Measurements from ENCODE around the gene PATJ.
"Not testable (repeated sequence)": the region's sequence is repeated elsewhere in the genome, so short reads cannot be mapped to it uniquely, and the experiment has no call there.

The PATJ gene

DNA sequence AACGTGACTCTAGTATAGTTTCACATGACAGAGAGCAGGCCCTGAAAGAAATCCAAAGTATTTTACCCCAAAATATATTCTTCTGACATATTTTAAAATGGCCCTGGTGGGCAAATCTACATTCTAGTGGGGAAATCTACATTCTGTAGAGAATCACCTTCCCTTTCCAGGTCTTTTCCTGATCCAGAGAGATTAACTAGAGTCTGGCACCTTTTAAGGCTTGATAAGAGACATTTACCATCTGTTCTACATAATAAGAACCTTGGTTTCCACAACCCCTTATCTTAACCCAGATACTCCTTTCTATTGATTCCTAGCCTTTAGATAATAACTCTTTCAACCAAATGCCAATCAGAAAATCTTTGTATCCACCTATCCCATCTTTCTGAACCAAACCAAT is 435.3 kb downstream of the PATJ start:
- no peak for DNase-seq
- intact Hi-C loops (cut with DNase I) = loop anchor here (5.0 kb wide), 1 partner anchor 230 kb away; no protein-coding TSS in a partner anchor

DNA sequence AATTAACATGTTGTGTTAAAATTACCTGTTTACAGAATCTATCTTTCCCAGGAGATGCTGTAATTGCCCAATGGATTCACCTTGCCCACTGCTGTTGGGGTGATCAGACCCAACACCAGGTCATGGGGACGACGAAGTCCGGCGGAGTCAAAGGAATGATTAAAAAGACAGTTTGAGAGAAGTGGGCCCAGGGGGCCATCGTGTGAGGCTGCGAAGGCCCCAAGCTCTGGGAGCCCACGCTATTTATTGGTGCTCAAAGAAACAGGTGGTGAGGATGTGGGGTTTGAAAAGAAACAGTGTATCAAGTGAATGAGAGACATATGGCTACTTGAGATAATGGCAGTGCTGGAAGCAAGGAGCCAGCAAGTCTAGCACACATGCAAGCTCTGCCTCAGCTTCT is 436.1 kb downstream of the PATJ start:
- DNase-seq = no peak
- intact Hi-C loops (cut with DNase I) = loop anchor here (5.0 kb wide), 1 partner anchor 229 kb away; no protein-coding TSS in a partner anchor

DNA sequence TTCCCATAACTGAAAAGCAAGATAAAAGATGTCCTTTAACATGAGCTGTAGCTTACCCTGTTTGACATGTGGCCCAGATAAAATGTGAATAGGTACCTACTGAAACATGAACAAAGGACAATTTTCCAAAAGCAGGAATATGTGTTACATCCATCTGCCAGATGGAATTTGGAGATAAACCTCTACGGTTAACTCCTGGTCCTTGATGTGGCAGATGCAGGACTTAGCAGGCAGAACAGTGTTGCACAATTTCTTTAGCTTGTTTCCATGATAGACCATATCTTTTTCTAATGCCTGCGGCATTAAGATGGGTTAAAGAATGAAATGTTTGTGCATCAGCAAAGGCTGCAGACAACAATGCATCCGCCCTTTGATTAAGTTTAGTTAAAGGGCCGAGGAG is 437.8 kb downstream of the PATJ start:
- intact Hi-C loops (cut with DNase I); DNase-seq: not testable (repeated sequence)

DNA sequence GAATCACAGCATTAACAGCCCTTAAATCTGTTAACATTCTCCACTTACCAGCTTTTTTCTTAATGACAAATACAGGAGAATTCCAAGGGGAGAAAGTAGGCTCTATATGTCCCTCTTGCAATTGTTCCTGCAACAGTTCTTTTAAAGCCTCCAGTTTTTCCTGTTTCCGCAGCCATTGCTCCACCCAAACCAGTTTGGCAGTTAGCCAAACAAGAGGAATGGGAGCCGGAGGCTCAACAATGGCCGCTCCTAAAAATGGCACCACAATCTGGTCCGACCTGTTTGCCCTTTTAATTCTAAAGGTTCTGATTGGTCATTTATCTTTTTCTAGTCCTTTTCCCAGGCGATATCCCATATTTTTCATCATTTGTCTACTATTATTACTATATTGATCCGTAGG is 438.4 kb downstream of the PATJ start:
- intact Hi-C loops (cut with DNase I) = no loop called here
- no peak for DNase-seq

DNA sequence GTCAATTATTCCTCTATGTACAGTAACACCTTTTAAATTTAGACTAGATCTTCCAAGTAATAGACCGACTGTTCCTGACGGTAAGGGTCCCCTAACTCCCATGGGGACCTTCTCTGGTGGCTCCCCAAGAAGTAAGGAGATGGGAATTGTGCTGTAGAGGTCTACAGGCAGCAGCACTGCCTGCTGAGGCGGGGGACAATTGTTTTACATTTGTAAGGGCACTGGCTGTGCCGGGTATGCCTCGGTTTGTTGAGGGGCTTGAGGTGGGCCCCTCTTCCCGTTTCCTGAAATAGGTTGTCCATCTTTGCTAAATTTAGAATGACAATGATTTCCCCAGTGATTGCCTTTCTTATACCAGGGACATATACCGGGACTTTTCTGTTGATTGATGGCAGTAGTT is 439.3 kb downstream of the PATJ start:
- intact Hi-C loops (cut with DNase I) = no loop called here
- DNase-seq = no peak

DNA sequence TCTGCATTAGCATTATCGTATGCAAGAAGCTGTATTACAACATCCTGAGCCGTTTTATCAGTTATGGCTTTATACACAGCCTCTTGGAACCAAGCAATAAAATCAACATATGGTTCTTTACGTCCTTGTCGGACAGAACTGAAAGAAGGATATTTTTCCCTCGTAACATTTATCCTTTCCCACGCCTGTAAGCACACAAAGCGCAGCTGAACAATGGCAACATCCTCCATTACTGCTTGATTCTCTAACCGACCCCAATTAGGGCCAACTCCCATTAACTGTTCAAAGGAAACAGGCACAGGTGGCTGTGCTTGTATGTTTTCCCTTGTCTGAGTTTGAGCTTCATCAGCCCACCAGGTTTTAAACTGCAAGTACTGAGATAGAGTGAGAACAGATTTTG is 439.9 kb downstream of the PATJ start:
- intact Hi-C loops (cut with DNase I); DNase-seq: not testable (repeated sequence)

DNA sequence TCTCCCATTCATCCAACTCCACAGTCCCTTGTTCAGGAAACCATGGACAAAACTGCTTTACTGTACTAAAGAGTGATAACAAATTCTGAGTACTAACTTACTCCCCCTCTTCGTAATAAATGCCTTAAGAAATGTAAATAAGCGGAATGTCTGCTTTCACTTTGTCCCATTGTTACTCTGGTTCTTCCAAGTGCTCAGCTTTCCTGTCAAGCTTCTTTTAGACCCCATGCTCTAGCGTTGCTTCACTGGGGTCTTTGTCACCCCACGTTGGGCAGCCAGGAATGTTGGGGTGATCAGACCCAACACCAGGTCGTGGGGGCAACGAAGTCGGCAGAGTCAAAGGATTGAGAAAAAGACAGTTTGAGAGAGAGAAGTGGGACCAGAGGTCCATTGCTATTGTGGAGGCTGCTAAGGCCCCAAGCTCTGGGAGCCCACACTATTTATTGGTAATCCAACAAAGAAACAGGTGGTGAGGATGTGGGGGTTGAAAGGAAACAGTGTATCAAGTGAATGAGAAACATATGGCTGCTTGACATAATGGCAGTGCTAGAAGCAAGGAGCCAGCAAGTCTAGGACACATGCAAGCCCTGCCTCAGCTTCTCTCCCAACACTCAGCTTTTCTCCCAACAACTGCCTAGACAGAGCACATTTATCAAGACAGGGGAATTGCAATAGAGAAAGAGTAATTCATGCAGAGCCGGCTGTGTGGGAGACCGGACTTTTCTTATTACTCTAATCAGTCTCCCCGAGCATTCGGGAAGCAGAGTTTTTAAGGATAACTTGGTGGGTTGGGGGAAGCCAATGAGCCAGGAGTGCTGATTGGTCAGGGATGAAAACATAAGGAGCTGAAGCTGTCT is 441.1 kb downstream of the PATJ start:
- DNase-seq; intact Hi-C loops (cut with DNase I): not testable (repeated sequence)

DNA sequence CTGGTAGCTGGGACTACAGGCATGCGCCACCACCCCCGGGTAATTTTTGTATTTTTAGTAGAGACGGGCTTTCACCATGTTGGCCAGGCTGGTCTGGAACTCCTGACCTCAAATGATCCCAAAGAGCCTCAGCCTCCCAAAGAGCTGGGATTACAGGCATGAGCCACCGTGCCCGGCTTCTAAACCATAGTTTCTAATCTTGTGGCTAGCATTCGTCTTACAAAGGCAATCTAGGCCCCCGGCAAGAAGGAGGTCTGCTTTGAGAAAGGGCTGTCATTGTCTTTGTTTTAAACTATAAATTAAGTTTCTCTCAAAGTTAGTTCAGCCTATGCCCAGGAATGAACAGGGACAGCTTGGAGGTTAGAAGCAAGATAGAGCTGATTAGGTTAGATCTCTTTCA is 442.1 kb downstream of the PATJ start:
- intact Hi-C loops (cut with DNase I) = no loop called here
- DNase-seq = no peak

DNA sequence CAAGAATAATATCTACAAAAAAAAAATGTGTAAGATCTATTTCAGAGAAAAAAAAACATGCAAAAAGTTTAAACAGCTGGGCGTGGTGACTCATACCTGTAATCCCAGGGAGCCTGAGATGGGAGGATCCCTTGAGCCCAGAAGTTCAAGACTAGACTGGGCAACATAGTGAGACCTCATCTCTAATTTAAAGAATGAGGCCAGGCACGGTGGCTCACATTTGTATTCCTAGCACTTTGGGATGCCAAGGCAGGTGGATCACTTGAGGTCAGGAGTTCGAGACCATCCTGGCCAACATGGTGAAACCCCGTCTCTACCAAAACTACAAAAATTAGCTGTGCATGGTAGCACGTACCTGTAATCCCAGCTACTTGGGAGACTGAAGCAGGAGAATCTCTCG is 443.0 kb downstream of the PATJ start:
- intact Hi-C loops (cut with DNase I) = not testable (repeated sequence)

DNA sequence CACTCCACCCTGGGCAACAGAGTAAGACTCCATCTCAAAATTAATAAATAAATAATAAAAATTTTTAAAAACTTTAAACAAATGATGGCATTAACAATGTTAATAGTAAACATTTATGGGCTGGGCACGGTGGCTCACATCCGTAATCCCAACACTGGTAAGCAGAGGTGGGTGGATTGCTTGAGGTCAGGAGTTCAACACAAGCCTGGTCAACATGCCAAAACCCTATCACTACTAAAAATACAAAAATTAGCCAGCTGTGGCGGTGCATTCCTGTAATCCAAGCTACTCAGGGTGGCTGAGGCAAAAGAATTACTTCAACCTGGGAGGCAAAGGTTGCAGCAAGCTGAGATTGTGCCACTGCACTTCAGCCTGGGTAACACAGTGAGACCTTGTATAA is 443.4 kb downstream of the PATJ start:
- no peak for DNase-seq
- intact Hi-C loops (cut with DNase I) = no loop called here

More for the DNA sequence above, 443.0 kb downstream of the PATJ start:
- not testable (repeated sequence) for DNase-seq

DNA sequence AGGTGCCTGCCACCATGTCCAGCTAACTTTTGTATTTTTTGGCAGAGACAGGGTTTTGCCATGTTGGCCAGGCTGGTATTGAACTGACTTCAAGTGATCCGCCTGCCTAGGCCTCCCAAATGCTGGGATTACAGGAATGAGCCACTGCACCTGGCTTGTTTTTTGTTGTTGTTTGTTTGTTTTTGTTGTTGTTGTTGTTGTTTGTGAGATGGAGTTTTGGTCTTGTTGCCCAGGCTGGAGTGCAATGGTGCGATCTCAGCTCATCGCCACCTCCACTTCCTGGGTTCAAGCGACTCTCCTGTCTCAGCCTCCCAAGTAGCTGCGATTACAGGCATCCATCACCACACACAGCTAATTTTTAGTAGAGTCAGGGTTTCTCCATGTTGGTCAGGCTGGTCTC is 445.3 kb downstream of the PATJ start:
- DNase-seq = no peak
- intact Hi-C loops (cut with DNase I) = no loop called here

DNA sequence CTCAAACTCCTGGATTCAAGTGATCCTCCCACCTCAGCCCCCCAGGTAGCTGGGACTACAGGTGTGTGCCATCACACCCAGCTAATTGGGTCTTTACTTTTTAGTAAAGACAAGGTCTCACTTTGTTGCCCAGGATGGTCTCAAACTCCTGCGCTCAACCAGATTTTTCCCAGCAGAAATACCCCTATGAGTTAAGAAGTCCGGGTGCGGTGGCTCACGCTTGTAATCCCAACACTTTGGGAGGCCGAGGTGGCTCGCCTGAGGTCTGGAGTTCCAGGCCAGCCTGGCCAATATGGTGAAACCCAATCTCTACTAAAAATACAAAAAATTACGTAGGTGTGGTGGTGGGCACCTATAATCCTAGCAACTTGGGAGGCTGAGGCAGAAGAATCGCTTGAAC is 445.8 kb downstream of the PATJ start:
- intact Hi-C loops (cut with DNase I) = no loop called here
- no peak for DNase-seq

DNA sequence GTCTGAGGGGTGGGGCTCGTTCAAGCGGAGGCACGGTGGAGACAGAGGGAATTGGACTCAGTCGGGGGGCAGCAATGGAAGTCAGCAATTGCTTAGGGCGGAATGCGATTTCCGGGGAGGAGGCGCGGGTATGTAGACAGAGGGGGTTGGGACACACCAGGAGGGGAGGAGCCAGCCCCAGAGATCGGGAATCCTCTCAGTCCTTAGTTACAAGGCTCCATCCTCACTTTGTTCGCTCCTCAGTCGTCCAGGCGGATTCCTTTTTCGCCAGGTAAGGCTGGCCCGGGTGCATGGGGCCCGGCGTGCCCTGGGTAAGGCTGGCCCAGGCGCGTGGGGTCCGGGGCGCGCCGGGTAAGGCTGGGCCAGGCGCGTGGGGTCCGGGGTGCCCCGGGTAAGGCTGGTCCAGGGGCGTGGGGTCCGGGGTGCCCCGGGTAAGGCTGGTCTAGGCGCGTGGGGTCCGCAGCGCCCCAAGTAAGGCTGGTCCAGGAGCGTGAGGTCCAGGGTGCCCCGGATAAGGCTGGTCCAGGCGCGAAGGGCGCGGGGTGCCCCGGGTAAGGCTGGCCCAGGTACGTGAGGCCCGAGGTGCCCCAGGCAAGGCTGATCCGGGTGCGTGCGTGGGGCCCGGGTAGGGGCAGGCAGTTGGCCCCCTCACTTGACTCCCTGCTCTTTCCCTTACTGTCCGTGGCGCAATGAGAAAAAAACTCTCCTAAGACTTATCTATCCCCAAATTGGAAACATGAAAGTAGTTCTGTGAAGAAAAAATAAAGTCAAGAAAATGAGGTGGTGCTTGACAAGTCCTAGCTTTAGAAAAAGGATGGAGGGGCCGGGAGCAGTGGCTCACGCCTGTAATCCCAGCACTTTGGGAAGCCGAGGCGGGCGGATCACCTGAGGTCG is 452.6 kb downstream of the PATJ start, which contains the start of gene L1TD1:
Gene L1TD1 (plus strand): TSS at position 199 of the 894 bp plus-strand sequence. CDS start 11,780 bp downstream, outside the sequence.
- intact Hi-C loops (cut with DNase I) = no loop called here
- peak in 4 of 42 donors; percentile 7 to 36 (median 20) for DNase-seq

DNA sequence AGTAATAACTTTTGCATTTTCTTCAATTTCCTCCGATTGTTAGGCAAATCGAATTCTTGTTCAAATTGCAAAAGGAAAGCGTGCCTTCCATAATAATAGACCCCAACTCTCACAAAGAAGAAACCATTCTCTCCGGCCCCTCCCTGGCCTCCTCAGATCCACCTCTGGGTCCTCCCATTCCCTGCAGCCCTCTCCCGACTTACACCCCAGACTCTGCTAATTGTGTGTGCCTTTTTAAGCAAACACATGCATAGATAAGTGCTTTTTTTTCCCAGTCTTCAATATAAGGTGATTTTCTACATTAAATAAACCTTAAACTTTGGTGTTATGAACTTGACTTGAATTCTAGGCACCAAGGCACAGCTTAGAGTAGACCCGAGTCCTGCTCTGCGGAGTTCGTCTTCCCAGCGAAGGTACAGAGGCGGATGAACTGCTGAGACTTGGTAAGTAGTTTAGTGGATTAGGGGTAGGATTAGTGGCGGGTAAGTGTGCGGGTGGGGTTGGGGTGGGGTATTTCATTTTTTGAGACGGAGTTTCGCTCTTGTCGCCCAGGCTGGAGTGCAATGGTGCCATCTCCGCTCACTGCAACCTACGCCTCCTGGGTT is 453.9 kb downstream of the PATJ start:
- peak in 1 of 42 donors; percentile 7 for DNase-seq
- intact Hi-C loops (cut with DNase I) = no loop called here

DNA sequence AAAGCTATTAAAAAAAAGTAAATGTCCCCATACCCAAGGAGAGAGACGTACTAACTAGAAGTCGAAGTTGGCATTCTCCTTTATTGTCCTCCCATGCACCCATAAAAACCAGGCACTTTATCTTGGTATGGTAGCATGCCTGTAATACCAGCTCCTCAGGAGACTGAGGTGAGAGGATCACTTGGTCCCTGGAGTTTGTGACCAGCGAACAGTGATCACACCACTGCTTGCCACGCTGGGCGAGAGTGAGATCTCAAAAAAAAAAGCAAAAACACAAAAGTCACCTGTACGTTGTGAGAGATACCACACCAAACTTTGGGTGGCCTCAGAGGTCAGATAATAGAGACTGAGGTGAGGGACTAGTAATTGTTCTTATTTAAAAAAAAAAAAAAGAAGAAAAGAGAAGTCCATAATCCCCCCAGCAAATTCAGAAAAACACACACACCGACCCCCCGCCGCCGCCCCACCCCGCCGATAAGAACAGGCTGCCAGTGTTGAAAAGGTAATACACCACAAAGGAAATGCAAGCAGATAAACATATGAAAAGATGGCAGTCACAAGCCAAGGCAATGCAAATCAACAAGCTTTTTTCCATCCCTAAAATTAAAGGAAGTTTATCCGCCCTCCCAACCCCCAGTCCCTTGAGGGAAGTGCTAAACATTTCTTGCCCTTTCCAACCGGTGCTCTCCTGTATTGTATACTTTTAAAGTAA is 455.9 kb downstream of the PATJ start:
- intact Hi-C loops (cut with DNase I) = no loop called here
- peak in 1 of 42 donors; percentile 3 for DNase-seq

DNA sequence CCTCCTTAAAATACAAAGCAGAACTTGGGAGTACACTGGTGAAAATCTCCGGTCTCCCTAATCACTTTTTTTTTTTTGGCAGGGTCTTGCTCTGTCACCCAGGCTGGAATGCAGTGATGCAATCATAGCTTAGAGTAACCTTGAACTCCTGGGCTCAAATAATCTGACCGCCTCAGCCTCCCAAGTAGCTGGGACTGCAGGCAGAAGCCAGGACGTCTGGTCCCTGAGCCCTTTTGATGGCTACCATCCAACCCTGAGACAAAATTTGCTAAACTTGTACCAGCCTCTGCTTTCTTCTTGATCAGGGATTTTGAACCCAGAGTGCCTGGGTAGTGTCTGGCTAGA is 456.5 kb downstream of the PATJ start:
- DNase-seq = no peak
- intact Hi-C loops (cut with DNase I) = no loop called here

DNA sequence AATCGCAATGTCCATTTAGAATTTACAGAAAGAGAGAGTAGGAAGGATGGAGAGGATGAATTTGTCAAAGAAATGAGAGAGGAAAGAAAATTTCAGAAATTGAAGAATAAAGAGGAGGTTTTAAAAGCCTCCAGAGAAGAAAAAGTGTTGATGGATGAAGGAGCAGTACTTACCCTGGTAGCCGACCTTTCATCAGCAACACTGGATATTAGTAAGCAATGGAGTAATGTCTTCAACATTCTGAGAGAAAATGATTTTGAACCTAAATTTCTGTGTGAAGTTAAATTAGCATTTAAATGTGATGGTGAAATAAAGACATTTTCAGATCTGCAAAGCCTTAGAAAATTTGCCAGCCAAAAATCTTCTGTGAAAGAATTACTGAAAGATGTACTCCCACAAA is 464.9 kb downstream of the PATJ start:
- no peak for DNase-seq
- intact Hi-C loops (cut with DNase I) = no loop called here

DNA sequence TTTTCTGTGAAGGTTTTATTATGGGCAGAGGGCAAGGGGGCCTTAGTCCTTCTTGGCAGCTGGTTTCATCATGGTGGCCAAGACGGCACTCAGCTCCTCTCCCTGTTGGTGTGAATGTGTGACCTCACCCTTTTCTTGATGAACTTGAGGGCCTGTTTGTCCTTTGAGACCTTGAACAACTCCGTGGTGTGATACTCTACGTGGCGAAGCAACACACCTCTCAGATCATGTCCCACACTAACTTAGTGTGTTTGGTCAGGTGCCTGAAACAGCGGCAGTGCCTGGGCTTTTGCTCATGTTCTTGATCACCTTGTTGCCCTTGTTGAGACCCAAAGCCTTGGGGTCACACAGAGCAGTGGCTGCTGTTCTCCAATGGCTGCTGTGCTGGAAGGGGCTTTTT is 465.8 kb downstream of the PATJ start:
- DNase-seq = no peak

DNA sequence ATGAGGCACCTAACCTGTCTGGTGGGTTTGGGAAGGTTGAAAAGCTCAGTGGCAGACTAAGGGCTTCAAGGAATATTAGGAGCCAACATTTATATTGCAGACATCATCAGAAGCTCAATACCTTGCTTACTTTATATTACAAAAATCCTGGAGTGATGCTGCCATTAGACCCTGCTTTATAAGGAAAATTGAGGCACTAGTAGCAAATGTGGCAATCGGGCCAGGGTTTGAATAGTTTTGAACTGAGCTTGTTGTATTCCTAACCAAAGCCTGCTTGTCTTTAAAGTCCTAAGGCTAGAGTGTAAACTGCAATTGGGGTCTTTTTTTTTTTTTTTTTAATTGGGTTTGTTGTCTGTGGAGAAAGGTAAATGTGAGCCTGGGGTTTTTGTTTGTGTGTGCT is 466.7 kb downstream of the PATJ start:
- DNase-seq = no peak

More for the DNA sequence above, 465.8 kb downstream of the PATJ start:
- intact Hi-C loops (cut with DNase I) = no loop called here

More for the DNA sequence above, 466.7 kb downstream of the PATJ start:
- intact Hi-C loops (cut with DNase I) = no loop called here

Data from head of caudate nucleus (tissue), 42 donors.